ENCODE results near the gene CCDC85C.

CCDC85C gene

DNA sequence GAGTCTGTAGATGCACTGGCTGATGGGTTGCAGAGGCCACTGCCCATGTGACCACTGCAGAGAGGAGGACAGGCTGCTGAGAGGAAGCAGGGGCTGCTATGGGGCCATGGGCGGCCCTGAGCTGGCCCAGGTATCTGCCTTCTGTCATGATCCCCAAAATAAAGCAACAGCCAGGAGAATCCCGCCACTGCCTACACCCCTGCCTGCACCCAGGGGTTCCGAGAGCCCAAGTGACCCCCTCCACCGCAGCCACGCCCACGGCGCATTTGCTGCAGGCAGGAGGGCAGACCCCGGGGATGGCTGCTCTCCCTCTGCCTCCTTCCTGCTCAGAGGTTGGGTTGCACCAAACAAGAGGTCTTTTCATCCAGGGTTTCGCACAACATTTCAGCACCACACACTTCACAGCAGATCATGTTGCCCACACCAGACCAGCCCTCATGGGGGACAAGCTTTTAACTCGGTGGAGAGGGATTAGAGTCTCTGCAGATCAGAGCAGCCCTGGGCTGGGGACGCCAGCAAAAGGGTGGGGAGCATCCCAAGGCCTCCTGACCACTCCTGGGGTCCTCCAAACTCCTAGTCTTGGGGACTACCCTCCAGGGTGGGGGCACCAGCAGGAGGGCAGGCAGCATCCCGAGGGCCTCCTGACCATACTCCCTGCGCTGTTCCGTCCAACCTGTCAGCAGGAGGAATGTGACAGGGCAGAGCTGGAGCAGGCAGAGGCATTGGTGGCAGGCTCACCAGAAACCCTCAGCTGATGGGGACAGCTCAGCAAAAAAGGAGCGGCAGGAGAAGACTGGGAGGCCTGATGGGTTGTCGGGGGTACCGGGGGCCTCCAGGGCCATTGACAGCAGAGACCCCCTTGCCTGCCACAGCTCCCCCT, 14.1 kb downstream of the CCDC85C start:
- no peak for DNase-seq (ENCODE audit: low read depth in 3 of 3)

DNA sequence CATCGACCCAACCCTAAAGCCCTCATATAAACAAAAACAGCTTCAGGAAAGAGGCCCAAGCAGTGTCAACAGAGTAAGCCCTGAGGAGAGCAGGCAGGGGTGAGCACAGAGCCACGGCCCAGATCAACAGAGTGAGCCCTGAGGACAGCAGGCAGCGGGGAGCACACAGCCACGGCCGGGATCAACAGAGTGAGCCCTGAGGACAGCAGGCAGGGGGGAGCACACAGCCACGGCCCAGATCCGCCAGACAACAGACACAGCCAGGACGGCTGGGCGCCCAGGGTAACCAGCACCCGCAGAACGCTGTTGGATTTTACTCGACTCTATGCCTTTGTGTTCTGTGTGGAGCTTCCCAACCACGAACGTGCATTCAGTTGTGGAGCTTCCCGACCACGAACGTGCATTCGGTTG, 15.0 kb downstream of the CCDC85C start:
- no peak for DNase-seq (ENCODE audit: low read depth in 3 of 3)

DNA sequence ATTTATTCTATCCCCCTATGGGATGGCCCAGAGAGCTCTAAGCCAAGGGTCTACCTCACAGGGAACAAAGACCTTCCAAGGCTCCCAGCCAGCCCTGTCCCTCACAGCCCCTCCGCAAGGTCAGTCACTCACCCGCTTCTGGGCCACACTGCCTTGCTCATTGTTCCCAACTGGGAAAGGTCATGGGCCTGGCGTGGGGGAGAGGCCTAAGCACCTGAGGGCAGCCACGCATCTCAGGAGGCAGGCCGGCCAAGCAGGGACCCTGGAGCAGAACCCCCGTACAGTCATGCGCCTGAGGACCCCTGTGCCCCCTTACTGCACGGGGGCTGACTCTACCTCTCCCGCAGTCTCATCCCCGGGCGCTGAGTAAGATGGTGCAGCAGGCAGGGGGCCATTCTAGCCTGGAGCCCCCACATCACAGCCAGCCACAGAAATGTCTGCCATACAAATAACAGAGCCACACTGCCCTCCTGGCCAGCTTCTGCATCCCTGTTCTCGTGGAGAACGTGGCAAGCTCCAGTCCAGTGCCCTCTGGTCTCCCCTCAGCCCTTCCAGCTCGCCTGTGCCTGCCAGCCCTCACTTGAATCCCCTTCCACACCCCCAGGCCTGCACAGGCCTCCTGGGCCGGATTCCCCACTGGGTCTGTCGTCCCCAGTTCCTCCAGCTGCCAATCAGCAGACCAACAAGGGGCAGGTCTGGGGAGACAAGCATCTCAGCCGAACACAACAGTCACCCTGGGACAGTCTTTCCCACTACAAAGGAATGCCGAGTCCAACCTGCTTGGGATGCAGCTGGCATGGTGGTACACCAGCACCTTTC, 16.3 kb downstream of the CCDC85C start:
- no peak for DNase-seq (ENCODE audit: low read depth in 3 of 3)

DNA sequence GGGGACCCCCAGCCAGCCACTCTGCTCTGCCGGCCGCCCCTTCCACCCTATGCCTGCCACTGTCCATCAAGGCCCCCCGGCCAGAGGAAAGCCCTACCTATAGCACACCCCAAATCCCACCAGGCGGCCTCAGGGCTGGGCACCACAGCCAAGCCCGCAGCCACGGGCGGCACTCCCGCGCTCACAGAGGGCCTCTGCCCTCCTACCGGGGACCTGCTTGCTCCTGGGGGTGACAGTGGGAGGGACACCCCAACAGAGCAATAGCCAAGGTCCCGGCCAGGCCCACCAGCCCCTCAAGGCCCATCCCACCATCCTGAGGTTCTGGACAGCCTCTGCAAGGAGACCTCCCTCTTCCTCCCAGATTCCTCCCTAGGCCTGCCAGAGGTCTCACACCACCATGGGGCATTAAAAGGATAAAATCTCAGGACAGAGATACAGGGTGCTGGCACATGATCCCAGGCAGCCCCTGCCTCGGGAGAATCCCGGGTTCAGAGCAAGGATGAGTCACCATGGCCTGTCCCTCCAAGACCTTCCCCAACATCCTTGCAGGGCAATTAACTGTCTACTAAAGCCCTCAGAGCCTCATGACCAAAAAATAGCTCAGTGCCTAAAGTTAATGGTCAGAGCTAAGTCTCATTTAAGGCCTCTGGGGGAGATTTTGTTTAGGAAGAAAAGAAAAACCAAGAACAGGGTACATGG, 17.1 kb downstream of the CCDC85C start:
- no peak for DNase-seq (ENCODE audit: low read depth in 3 of 3)

DNA sequence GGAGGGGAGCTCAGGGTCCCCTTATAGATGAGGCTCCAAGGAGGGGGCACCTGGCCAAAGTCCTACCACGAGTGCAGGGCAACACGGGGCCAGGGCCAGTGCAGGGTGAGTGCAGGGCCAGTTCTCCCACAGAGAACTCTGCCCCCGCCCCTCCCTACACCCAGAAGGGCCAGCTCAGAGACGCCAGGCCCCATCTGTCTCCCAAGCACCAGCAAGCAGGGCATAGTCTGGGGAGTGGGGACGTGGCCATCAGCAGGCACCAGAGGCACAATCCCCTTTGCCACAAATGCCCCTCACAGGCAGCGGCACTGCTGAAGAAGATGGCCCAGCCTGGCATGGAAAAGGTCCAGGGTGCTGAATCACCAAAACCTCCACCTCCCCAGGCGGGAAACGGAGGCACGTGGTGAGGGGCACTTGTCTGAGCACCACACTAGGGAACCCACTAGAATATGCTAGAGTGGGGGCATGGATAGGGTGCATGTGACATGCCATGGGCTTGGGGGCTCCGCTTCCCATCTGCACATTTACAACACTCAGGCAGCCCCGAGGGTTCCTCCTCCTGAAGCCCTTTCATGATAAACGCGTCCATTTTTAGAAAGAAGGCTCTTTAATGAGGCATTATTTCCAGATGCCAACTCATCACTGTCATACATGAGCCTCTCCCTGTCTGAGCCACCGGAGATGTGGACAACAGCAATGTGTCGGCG, 17.8 kb downstream of the CCDC85C start:
- DNase-seq (ENCODE audit: low read depth in 3 of 3): no peak

DNA sequence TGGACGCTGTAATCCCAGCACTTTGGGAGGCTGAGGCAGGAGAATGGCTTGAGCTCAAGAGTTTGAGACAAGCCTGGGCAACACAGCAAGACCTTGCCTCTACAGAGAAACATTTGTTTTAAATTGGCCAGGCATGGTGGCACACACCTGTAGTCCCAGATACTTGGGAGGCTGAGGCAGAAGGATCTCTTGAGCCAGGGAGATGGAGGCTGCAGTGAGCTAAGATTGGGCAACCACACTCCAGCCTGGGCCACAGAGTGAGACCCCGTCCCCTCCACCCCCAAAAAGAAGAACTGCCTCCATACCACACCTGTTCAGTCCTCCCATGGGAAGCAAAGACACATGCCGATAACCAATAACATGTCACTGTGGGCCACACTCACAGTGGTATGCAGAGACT, 19.2 kb downstream of the CCDC85C start:
- no peak for DNase-seq (ENCODE audit: low read depth in 3 of 3)

DNA sequence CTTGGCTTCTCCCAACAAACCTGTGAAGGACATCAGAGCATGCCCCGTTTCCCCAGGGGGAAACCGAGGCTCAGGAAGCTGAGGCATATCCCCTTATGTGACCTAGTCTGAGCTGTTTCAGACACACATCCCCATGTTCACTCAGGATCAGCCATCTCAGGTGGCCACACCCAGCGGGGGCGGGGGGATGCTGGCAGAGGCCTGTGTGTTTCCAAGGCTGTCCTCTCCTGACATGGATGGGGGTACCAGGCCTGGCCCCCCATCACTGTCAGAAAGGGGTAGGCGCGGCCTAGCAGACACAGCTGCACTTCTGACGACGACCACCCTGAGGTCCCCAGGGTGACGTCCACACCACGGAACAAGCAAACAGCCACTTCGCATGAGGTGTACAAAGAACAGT, 22.1 kb downstream of the CCDC85C start:
- no peak for DNase-seq (ENCODE audit: low read depth in 3 of 3)

DNA sequence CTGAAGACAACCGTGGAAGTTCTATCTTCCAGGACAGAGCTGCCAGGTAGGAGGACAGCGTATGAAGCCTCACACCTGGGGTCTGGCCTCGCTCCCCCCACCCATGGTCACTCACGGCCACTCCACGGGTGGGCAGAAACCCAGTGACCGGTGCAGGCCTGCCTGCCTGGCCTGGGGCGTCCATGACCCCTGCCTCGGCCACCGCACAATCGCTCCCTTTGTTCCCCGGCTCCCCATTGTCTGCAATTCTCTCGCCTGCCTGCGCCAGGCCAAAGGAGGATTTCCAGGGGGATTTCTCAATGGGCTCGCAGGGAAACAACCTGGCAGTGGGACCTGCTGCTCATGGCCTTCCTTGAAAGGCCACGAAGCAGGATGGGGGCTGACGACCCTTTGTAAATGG, 22.6 kb downstream of the CCDC85C start:
- DNase-seq (ENCODE audit: low read depth in 3 of 3): no peak

DNA sequence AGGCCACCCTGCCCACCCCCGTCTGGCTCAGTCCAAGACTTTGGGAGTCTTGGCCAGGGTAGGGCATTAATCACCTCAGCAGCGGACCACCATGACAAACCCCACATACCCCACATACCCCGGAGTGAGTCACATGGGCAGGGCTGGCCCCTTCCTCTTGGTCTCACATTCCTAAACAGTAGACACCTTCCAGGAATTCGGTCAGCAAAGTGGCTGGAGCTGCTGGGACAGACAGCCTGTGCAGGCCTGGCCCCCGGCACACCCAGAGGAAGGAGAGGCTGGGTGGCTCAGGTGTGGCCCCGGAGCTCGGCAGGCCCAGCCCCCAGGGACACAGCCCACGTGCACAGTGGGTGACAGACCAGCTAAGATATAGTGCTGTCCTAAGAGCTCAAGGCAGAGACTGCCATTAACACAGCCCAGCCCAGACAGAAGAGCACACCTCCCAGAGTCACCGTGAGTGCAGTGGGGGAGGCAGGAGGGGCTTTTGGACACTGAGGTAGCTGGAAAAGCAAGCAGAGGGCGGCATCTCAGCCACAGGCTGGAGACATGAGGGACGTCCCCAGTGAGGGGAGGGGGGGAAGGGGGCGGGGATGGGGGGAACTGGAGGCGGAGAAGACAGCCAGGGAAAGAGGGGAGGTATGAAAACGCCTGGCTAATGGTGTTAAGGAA, 24.0 kb downstream of the CCDC85C start:
- no peak for DNase-seq (ENCODE audit: low read depth in 3 of 3)

DNA sequence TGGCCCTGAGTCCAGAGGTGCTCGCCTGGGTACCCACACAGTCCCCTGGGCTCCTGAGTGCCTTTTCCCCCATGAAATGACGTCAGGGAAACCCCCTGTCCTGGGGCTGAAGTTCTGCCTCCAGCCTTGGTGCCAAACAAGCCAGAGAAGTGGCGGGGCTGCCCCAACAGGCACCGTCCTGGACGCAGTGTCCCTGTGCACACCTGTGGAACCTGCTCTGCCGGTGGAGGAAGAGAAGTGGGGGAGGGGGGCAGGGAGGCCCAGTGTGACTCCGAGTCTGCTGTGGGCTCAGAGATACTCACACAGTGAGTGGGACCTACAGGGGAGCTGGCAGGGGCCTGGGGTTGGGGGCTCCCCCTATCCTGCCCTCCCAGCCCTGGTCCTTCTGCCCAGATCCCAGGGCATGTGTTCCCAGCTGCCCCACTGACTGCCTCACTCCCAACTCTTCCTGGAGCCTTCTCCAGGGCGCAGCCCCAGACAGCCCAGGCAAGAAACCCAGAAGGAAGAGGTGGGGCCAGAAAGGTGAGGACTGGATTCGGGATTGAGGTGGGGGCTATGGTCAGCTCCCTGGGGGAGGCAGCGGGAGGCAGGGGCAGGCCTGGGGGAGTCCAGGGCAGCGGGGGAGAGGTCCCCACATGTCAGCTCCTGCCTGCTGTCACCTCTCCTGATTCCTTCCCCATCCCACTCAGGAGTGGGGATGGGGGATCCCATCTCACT, 24.7 kb downstream of the CCDC85C start:
- no peak for DNase-seq (ENCODE audit: low read depth in 3 of 3)

DNA sequence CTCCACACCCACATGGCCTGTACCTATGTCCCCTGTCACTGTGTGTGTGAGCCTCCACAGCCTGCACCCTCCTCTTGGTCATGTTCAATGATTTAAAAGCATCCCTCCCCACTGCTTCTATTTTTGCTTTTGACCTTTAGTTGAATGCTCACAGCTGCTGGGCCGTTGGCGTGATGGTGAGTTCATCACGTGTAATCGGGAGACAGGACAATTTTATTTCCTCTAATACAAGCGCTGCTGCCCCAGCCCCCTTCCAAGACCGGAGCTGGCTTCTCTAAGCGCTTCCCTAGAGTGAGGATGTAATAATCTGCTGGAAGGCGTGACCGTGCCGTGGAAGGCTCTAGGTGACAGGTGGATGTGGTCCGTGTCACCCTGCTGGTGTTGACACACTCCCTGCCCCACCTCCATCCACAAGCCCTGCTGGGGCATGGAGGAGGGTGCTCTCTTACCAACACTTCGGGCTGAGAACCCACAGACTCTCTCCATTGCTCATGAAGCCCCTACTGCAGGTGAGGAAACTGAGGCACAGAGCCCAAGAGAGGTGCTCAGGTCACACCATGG, 25.4 kb downstream of the CCDC85C start:
- DNase-seq (ENCODE audit: low read depth in 3 of 3): no peak

DNA sequence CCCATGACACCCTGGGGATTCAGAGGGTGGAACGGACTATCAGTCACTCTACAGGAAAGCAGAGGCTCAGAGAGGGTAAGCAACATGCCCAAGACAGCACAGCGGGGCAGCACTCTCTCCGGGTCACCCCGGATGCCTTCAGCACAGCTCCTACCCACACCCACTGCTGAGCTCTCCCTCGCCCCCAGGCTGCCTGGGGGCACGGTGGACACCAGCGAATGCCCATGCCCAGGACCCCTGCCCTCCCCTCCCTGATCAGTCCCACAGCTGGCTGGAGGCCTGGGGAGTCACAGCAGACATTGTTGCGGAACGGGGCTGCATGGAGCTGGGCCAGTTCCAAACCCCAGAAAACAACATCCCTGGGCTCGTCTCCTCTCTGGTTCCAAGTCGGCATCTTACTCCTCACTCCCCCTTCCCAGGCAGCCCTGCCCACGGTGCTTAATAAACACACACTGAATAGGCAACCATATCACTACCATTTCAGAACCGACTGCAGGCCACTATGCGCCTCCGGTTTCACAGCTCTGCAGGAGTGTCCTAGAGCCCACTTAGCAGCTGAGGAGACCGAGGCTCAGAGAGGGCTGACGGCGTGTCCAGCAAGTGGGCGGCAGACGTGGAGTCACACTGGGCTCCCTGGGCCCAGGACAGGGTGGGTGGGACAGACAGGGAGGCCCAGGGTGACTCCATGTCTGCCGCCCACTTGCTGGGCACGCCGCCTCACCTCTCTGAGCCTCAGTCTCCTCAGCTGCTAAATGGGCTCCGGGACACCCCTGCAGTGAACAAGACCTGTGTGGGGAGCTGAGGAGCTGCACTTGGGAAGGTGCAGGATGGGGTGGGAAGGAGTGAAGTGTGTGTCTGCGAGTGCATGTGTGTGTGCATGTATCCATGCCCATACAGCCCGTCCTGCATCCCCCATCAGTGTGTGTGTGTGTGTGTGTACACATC, 27.0 kb downstream of the CCDC85C start:
- DNase-seq (ENCODE audit: low read depth in 3 of 3): no peak

DNA sequence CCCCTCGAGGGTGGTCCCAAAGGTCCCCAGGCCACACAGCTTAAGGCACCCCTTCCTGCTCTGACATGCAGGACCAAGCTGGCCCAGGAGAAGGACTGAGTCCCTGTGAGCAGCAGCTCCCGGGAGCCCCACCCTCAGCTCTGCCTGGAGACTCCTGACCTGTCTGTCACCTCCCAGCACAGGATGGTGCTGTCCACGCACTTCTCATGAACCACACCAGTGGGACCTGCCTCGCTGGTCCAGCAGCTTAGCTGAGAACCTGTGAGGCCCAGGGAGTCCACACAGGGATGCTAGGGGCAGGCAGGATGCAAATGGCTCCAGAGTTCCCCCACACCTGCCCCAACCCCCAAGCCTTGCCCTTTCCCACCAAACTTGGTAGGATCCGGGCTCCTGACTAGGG, 27.7 kb downstream of the CCDC85C start:
- no peak for DNase-seq (ENCODE audit: low read depth in 3 of 3)

DNA sequence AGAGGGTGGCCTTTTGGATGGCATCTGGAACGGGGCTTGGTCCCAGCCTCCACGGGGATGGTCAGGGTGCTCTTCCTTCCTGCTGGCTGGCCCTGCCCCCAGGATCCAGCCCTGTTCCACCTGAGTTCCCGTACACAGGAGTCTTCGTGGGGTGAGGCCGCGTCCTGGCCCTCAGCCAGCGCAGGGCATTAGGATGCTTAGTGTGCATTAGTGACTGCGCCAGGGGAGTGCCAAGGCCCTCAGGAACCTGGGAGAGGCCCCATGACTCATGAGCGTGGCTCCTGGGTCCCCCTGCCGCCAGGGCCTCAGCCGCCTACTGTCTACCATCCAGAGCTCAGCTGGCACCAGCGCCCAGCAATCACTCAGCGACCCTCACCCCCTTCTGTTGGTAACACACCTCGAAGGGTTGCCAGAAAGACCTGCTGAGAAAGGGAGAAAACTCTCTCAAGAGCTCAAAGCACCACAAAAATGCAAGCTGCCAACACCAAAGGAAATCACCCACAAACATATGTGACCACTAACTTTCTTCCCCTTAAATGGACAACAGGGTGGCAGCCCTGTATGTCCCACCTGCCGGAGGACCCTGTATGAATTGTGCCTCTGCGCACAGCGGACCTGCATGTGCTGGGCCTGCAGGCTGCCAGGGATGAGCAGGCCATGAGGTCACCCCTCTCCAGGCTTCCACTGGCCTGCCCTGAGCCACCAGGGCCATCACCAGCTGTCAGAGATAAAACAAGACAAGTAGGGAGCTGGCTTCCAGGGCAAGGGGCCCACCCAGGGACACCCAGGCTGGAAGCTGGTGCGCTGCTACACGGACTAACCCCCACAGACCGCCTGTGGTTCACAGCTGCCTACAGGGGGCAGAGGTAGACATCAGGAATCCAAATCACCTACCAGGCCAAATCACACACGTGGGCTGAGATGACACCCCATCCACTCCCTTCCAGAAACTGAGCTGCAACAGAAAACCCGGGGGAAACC, 28.7 kb downstream of the CCDC85C start:
- no peak for DNase-seq (ENCODE audit: low read depth in 3 of 3)

DNA sequence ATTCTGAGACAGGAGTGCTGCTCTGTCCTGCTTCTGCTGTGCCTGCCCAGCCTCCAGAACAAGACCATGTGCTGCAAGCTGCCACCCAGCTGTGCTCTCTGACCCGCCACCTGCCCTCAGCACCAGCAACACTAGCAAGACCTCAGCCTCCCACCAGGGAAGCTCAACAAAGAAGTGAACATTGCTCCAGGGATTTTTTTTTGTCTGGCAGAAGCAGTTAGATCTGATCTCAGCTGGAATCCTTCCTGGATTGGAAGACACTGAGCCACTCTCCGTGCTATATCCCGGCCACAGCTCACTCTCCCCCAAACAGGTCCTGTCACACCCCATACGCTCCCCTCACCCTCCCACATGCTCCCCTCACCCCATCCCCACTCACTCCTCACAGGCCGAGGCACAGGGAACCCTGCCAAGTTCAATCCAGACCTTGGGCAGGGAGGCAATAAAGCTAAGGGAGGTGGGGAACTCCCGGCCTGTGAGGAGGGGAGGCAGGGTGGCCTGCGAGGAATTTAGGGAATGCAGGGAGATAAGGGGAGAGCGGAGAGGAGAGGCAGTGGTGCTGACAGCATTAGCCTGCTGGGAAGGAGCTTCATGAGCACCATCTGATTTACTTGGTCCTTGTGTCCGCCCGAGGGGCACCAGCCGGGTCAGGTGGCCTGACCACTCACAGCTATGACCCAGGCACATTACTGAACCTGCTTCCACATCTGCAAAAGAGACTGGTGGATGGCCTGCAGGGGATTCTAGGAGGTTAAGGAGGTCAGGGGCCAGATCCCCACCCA, 29.7 kb downstream of the CCDC85C start:
- DNase-seq (ENCODE audit: low read depth in 3 of 3): no peak

DNA sequence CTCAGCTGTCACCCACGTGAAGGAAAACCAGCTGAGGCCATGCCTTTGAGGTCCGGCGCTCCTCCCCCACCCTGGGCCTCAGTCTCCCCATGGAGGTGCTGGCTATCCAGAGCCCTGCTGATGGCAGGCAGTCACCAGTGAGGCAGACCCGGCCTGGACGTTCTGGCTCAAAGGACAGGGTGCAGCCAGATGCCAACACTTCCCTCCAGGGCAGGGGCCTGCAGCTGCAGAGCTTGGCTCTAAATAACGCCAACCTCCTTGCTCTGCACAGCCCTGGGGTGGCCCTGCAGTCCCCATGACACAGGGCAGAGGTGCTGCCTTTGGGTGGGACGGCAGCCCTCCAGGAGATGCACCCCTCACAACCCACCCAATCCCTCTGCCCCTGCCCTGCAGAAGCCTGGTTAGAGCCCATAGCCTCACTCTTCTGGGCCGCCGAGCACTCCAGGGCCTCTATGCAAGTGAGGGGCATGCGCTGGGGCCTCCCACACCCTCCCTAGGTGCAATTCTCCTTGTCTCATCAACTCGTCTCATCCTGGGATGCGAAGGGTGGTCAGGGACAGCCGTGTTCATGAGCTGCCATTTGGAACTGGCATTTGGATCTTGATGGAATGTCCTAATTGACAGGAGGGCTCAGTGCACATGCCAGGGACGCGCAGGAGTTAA, 30.4 kb downstream of the CCDC85C start:
- no peak for DNase-seq (ENCODE audit: low read depth in 3 of 3)

DNA sequence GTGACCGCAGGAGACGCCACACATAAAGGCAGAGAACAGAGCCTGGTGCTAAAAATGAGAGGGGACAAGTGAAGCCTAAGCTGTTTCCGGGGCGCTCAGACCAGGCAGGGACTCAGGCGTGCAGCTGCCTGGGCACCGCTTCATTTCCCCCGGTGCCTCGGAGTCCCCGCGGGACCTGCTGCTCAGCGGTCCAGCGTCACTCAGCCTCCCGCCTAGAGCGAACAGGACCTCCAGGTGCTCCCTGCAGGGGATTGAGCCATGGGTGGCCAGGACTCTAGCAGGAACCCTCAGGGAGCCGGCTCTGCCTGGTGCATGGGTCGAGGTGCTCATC, 31.0 kb downstream of the CCDC85C start:
- DNase-seq (ENCODE audit: low read depth in 3 of 3): no peak

All from stimulated activated CD4-positive, alpha-beta T cell treated with anti-CD3 and anti-CD28 coated beads, TNF-alpha, amount 100 ng/mL, for 24 hours (primary cell).